SIG-M5 treated with dmso at 0.1 percent for 504 hours (cell line): Measurements from ENCODE around the gene ZDHHC9.

Experiments used
- DNase-seq: peaks from one replicate; lab custom pipeline; 2025; ENCODE audit not compliant: unreplicated experiment; lab: John Stamatoyannopoulos, UW

Gene ZDHHC9

DNA sequence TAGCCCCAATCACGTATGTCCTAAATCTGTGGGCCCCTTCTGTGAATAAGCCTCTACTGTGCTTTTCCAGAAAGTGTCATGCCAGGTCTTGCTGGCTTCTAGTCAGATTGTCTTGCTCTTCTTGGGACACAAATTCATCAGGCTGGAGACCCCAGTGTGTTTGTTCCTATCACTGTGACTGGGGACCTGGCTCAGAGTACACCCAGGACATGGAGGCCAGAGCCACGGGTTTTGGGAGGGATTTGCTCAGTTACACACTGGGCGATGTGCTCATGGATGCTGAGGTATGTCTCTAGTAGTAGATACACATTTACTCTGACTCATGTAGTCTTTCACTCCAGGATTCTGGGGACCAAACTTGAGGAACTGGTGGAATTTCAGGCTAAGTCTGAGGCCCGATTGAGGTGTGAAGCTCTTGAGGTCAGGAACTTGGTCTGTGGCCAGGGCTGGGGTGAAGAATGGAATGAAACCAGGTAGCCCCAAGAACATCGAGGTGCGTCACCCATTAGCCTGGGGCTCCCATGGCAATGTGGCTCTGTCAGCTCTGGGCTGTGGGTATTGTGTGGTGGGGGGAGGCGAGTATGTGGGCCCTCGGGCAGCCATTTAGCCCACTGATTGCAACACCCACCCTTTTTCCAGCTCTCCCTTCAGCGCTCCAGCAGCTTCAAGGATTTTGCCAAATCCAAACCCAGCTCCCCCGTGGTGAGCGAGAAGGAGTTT, 56.2 kb downstream of the ZDHHC9 start:
- no peak for DNase-seq

DNA sequence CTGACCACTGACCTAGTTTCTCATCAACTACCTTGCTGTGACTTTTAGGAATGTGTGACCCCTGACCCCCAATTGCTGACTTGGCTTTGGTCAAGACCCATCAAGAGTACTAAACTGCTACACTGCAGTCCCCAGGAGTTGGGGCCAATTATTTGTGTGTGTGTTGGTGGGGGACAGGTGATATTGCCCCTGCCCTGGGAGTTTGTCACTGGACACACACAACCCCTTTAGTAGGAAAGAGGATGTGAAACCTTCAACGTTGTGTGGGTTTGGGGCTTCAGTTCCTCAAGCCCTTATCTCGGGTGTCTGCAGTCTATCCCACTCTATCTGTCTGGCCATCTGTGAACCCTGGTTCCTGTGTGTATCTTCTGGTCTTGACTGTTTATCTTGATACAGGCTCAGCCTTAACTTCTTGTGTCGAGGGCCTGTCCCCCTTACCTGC, 57.5 kb downstream of the ZDHHC9 start:
- peak; percentile 50 for DNase-seq

DNA sequence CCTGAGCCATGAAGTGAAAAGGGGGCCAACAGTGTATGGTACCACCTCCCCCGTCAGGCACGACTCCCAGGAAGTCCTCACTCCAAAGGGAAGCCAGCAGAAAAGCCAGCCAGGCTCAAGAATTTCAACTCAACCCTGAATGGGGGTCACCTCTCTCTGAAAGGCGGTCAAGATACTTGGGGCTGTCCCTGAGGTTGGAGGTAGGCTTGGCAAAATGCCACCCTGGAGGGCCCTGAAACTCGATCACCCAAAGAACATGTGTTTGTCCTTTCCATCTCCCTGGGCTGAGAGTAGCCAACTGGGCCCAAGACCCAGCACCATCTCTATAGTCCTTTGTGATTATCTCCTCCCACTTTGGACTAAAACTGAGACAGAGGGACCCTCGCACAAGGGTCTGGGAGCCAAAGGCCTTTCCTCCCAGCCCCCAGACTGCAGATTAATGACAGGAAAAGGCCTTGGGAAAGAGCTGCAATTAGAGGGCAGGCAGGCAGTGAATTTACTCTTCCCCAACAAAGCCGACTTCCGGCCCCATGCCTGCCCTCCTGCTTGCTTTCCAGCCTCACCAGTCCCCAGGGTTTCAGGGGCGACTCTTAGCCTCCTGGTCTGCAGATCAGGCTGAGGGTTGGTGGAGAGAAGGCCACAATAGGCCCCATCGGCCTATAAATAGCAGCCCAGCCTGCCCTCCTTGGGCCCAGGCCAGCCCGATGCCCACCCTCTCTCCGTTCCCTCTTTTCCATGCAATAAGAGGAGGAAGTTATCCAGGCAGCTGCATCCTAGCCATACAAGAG, 58.3 kb downstream of the ZDHHC9 start:
- no peak for DNase-seq

DNA sequence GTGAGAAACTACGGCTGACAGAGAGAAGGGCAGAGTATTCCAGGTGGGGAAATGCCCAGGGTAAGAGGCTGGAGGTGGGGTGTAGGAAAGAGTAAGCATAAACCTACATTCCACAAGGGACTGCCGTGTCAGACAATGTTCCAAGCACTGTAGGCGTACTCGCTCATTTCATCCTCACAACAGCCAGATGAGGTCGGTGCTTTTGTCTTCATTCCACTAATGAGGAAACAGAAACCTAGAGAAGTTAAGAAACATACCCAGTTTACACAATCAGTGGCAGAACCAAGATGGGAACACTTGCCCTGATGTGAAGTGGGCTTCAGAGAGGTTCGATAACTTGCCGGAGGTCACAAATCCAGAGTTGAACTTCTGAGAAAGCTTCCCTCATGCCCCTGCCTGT, 59.3 kb downstream of the ZDHHC9 start:
- peak; percentile 19 for DNase-seq

DNA sequence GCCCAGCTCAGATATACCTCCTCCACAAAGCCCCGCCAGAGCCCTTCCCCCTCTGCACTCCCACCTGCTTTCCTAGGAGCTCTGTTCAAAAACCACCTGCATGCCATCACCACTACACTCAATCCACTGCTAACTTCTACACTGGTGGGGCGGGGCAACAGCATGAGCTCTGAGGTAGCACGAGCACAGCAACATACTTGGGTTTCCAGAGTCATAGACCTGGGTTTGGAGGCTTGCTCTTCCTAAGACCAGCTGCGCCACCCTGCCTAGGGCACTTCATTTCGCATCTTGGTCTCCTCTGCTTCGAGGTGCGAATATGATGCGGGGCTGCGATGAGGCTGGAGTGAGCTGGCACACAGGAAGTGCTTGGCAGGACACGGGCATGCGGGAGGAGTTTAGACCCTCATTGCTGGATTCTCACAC, 60.4 kb downstream of the ZDHHC9 start:
- no peak for DNase-seq

DNA sequence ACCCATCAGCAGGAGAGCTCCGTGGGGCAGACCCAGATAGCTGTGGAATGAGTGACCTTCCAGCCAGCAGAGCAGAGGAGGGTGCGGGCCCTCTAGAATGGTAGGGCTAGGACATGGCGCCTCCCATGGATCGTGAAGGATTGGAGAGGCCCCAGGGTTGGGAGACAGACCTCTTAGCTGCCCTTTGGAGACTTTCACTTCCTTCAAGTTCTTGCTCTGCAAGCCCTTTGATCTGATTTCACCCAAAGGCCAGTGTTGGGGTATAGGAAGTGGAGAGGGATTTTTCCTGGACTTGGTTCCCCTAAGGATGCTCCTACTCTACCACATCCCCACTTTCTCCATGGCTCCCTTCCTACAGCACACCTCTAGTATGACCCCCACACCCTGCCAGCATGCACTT, 61.0 kb downstream of the ZDHHC9 start:
- DNase-seq: no peak

DNA sequence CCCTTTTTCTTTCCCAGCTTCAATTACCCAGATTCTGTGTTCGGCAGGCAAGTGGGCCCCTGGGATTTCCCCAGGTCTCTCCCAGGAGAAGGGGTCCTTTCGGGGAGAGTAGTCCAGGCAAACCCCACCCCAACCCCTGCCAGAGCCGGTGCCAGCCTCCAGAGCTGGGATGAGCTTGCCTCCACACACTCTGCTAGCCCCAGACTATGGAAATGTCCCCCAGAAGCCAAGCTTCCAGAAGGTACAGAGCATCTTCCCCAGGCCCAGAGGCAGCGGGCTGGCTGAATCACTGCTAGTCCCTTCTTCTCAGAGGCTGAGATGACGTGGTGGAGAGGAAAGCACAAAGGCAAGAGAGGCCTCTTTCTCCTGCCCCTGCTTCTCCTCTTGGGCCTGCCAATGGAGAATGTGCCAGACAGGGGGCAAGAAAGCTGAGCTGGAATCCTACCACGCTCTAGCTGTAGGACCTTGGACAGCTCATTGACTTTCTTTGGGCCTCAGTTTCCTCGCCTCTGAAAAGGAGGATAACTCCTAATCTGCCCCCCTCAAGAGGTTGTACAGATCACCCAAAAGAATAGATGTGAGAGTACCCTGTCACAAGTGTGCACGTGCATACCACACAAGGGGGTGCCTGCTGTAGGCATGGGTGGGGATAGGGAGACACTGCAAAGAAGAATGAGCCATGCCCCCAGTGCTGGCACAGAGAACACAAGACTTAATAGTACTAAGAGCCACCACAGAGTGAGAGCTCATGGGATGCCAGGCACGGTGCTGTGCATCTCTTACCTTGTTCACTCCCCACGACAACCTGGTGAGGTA, 61.8 kb downstream of the ZDHHC9 start:
- no peak for DNase-seq

DNA sequence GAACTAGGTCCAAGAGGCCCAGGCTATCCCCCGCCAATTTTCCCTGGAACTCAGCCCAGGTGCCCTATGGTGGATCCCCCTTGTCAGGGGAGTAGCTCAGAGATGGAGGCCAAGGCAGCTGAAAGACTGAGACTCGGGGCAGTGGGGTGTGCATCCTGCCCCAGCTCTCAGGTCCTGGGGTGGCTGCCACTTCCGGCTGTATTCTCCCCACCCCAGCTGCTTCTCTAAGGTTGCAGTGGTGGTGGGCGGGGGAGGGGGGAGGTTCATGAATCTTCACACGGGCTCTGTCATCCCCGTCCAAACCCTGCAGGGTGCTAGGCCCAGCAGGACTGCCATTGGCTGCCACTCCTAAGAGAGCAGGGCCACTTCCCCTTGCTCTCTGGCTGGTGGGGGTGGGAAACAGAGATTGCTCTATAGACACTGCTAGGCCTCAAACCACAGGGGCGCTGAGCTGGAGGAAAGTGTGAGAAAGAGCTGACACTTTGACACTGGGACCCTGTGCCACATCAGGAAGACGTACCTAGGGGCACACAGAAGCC, 62.5 kb downstream of the ZDHHC9 start:
- peak; percentile 85 for DNase-seq

DNA sequence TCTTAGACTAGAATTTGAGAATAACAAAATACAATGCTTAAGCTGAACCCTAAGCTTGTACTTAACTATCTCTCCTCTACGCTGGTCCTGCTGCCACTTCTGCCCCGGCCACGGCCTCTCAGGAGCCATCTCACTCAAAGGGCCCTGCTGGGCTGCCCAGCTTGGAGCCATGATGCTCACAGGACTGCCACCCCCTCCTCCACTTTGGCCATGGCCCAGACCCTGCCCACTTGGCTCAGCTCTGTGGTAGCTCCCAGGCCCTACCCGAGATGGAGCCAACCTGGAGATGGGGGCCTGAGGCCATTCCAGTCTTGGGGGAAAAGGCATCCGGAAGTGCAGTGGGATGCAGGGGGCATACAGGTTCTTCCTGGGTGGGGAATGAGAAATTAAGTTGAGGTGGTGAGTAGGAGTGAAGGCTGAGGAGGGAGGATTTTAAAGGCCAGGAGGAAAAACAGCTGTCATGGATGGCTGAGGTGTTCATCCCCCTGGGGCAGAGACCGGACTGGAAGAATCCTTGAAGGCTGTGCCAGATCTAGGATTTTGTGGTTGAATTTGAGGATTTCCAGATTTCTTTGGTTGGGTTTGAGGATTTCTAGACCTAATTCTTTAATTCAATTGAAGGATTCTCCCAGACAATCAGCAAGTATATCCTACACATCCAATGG, 63.1 kb downstream of the ZDHHC9 start:
- DNase-seq: no peak

DNA sequence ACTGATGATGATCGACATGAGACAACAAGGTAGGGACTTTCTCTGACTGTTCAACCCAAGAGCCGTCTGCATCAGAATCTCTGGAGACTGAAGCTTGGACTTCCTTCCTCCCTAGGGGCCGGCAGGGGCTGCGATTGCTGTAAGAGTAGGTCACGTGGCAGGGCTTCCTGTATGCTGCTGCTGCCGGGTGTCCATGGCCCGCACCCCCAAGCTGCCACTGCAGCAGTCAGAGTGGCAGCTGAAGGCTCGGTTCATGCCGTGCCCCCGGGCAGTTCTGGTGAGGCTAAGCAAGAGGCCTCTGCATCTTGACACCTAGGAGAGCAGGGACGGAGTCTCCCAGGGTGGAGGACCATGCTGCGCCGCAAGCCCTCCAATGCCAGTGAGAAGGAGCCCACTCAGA, 63.9 kb downstream of the ZDHHC9 start, which contains the start of gene SASH3:
Gene SASH3, plus strand, starts transcription at position 203 of the 400 bp plus-strand sequence. Its CDS starts 149 bp downstream, at position 352.
- peak; percentile 83 for DNase-seq

DNA sequence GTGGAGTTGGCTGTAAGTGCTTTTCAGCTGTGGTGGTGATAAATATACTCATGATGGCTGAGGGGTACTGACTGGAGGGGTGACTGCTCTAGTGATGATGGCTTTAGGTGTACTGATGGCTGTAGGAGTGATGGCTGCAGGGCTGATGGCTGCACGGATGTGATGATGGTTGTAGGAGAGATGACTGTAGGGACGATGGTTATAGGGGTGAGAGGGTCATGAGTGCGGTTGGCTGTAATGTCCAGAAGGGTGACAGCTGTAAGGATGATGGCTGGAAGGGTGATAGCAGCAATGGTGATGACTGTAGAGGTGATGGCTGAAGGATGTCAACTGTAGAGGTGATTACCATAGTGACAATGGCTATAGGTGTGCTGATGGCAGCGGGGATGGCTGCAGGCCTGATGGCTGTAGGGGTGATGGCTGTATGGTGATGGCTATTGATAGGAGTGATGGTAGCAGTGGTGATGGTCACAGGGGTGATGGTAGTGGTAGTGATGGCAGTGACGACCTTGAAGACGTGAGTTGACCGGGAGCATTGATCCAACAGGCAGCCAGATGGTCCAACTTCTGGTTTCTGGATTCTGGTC, 64.5 kb downstream of the ZDHHC9 start:
- no peak for DNase-seq

DNA sequence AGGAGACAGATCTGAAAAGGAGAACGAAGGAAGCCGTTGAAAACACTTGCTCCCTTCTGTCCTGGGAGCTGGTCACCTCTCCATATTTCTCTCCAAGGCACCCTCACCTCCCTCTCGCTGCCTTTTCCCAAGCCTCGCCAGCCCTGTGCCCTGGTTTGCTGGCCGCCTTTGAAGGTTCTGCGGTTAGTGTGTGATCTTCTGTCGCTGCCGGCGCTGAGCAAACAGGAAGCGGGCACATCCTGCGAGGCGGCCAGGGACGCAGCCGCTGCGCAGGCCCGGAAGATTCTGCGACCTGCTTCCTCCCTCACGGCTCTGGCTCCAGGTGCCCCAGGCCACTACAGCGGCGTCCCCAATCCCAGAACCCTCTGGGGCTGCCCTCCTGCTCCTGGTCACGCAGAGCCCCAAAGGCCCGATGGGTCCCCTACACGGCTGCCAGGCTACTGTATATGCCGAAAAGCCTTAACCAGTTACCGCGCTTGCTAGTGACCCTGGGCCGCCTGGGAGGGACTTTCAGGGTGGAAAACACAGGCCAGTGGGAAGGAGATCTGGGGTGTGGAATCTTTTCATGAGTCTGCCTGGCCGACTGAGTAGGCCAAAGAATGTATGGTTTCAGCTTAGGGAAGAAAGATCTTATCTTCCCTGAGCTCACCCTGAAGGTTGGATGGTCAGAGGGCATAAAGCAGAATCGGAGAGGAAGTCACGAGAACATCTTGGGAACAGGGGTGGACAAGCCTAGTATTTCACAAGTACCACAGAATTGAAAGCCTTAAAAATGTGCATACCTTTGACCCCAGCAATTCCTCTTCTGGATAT, 66.3 kb downstream of the ZDHHC9 start:
- DNase-seq: peak; percentile 66

DNA sequence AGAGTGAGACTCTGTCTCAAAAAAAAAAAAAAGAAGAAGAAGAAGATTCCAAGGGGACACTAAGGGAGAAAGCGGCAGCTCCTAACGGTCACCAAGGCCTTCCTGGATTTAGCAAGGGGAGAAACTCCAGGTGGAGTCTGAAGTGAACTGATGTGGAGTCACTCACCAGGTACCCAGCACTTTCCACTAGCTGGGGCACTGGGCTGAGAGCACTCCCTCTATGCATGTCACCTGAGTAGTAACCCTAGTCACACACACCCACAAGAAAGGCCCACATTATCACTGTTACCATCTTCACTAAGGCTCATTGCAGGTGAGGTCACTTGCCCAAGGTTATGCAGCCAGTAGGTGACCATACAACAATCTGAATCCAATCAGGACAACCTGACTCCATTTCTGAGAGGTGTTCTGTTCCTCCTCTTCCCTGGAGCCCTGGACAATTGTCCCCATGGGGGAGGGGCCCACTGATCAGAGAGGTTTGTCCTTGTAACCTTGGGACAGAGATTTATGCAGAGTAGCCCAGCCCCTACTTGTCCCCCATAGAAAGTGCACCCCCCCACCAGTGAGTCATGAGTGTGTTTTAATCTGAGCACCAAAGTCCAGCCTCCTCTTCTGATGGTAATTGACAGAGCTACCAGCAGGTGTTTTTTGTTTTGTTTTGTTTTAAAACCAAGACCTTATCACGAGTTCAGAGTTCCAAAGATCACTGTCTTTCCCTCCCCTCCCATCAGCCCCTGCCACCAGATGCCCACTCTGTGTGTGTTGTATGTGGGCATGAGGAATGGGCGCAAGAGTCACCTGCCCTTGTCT, 69.8 kb downstream of the ZDHHC9 start:
- DNase-seq: no peak

DNA sequence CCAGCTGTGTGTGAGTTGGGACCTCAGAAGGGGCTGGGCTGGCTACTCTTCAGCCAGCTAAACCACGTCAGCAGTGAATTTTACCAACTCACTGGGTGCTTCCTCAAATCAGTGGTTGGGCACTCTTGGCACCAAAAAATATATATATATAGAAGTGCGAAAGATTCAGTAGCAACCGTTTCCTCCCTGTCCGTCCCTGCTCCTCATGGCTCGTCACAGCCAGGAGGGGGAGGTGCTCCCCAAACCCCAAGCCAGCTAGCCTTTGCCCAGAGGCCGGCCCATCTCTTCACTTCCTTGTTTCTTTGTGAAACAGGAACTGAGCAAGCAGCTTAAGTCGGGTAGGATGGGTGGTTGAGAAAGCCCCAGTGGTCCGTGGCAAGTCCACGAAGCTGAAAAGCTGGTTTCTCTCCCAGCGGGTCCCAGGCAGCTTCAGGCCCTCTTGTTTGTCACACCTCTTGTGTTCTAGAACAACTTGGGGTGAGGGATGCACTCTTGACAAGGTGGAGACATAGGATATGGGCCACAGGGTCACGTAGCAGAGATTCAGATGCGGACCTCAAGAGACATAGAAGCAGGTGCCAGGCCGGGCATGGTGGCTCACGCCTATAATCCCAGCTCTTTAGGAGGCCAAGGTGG, 70.8 kb downstream of the ZDHHC9 start:
- peak; percentile 86 for DNase-seq

DNA sequence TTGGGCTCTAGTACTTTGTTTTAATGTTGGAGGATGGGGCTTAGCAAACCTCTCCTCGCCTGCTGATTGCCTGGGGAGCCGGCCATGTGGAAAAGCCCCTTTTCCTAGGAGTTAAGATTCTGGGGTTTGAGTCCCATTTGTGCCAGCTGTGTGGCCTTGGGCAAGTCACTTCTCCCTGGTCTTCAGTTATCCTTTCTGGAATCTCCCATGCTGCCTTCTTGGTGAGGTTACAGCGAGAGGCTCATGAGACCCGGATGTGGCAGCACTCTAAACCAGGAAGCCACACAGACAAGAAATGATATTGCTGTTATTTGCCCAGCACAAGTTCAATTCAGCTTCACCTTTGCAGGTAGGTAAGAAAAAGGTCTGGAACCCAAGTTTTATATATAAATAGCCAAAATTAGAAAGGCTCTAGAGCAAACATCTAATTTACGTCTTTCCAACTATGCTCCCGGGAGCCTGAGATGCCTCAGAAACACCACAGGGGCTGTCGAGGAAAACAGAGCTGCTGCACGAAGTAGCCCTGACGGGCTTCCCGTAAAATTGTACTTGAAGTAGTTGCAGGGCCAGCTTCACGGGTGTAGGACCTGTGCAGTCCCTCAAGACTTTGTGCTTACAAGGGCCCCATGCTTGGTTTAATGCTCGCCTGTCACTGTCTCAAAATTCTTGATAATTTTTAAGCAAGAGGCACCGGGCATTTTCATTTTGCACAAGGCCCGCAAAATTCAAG, 72.3 kb downstream of the ZDHHC9 start:
- DNase-seq: no peak

DNA sequence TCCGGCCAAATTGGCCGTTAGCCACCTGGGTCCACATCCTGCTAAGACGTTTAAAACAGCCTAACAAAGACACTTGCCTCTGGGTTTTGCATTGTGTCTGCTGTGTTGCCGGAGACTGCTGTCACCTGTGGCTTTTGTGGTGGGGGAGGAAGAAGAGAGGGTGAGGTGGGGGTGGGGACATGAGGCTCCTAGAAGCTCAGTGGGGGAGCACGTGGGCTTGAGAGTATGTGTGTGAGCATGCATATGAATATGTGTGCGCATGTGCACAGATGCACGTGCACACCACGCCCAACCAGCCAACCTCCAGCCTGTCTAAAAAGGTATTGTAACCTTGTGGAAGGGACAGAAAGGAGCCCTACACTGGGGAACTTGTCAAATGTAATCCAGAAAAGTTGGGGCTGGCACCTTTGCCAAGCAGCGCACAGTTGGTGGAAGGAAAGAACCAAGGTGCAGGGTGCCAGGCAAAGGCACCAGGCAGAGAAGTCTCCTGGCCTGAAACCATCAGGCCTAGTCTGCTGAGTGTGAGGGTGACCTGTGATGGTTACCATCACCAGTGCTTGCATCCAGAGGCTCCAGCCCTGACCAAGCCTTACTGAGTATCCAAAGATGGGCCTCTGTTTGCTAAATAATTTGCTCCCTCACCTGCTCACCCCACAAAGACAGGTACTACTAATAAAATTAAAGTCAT, 74.1 kb downstream of the ZDHHC9 start:
- DNase-seq: no peak
